ENCODE results near the gene PLXNB3. TPM values are rescaled to one million over a fixed set of nuclear protein-coding genes. Genes with fewer than 3 reads are reported as not detected.
A peak's percentile ranks its signal among the peaks of the same experiment; 100 is the strongest.

The PLXNB3 gene
- total RNA-seq, 1 donor from 2014 or later: 3.3 TPM

- no peaks in the 10 kb centered on the region for H3K9me3 ChIP-seq
- TF ChIP-seq CTCF (IDR thresholded peaks at IDR 0.05): no peak
- ATAC-seq (no peak), DNase-seq (no peak)
- H3K27ac ChIP-seq: no peak overlapping the region
- no peaks in the 10 kb centered on the region for H3K27me3 ChIP-seq
- intact Hi-C loops (cut with DNase I): loop anchor here (10.0 kb wide), 1 partner anchor 192 kb away; no protein-coding TSS in a partner anchor
- no peak overlapping the region for H3K4me3 ChIP-seq
- H3K4me1 ChIP-seq: peaks cover 3% of the 10 kb centered on the region
- no peaks in the 10 kb centered on the region for H3K36me3 ChIP-seq
These were observed 1.3 kb upstream of the PLXNB3 start for GRCh38 chrX:153762626-153763173.

- H3K36me3 ChIP-seq: no peaks in the 10 kb centered on the region
- no peak overlapping the region for H3K27ac ChIP-seq
- H3K4me1 ChIP-seq: peaks cover 3% of the 10 kb centered on the region
- H3K9me3 ChIP-seq: no peaks in the 10 kb centered on the region
- intact Hi-C loops (cut with DNase I): loop anchor here (10.0 kb wide), 1 partner anchor 191 kb away; no protein-coding TSS in a partner anchor
- no peak overlapping the region for H3K4me3 ChIP-seq
- H3K27me3 ChIP-seq: no peaks in the 10 kb centered on the region
- TF ChIP-seq CTCF (IDR thresholded peaks at IDR 0.05): no peak
- no peak for ATAC-seq
- peak; percentile 38 for DNase-seq
These were observed 634 bp upstream of the PLXNB3 start for GRCh38 chrX:153763298-153763932.

- ATAC-seq (no peak), DNase-seq (no peak)
- Histone ChIP-seq H3K27me3 (no peaks in the 10 kb centered on the region), H3K9me3 (no peaks in the 10 kb centered on the region), H3K4me3 (no peak overlapping the region), H3K27ac (peak overlapping the region; percentile 42), H3K36me3 (no peaks in the 10 kb centered on the region), H3K4me1 (peaks cover 3% of the 10 kb centered on the region)
- intact Hi-C loops (cut with DNase I): loop anchor here (10.0 kb wide), 1 partner anchor 190 kb away; no protein-coding TSS in a partner anchor
- TF ChIP-seq CTCF (IDR thresholded peaks at IDR 0.05): no peak
These were observed 713 bp downstream of the PLXNB3 start for GRCh38 chrX:153764786-153765137.

- DNase-seq: peak; percentile 46
- Histone ChIP-seq H3K27me3 (no peaks in the 10 kb centered on the region), H3K4me1 (peaks cover 3% of the 10 kb centered on the region), H3K4me3 (no peak overlapping the region), H3K36me3 (no peaks in the 10 kb centered on the region), H3K9me3 (no peaks in the 10 kb centered on the region), H3K27ac (peak overlapping the region; percentile 42)
- intact Hi-C loops (cut with DNase I): loop anchor here (10.0 kb wide), 1 partner anchor 189 kb away; no protein-coding TSS in a partner anchor
- TF ChIP-seq CTCF (IDR thresholded peaks at IDR 0.05): no peak
- peak; percentile 35 for ATAC-seq
These were observed 1.4 kb downstream of the PLXNB3 start for GRCh38 chrX:153765138-153766079.

GRCh38 chrX:153766098-153766817, 2.2 kb downstream of the PLXNB3 start:
- intact Hi-C loops (cut with DNase I): loop anchor here (10.0 kb wide), 1 partner anchor 189 kb away; no protein-coding TSS in a partner anchor
- H3K9me3 ChIP-seq: no peaks in the 10 kb centered on the region
- no peak overlapping the region for H3K27ac ChIP-seq
- peaks cover 3% of the 10 kb centered on the region for H3K4me1 ChIP-seq
- DNase-seq (peak; percentile 54), ATAC-seq (no peak)
- H3K36me3 ChIP-seq: no peaks in the 10 kb centered on the region
- TF ChIP-seq CTCF (IDR thresholded peaks at IDR 0.05): no peak
- H3K27me3 ChIP-seq: no peaks in the 10 kb centered on the region
- H3K4me3 ChIP-seq: no peak overlapping the region
